Upper lobe of left lung (tissue), 6 donors: ENCODE measurements around the gene JPT2. TPM values are rescaled to one million over a fixed set of nuclear protein-coding genes. Genes with fewer than 3 reads are reported as not detected.
A peak's percentile ranks its signal among the peaks of the same experiment; 100 is the strongest.

Experiments used
- ATAC-seq, 2 donors: fragments of 200-7000 bp; cut with Tn5 transposase; one replicate each; pipeline ENCODE4 v1.9.1; 2022; ENCODE audit warnings: mild to moderate bottlenecking in 2 of 2, moderate library complexity in 2 of 2; ENCODE audit not compliant: low FRiP score in 2 of 2
- DNase-seq, 2 donors: peaks; one replicate each; pipeline ENCODE4 v3.0.0-alpha.2; 2019 to 2020
- H3K27ac ChIP-seq, 4 donors: fragments of 200-600 bp; sonication (generic); one replicate each; pipeline ENCODE4 v1.5.1; 2016 to 2019
- H3K27me3 ChIP-seq, 4 donors: fragments of 200-600 bp; sonication (generic); one replicate each; pipeline ENCODE4 v1.5.1; 2017 to 2019
- H3K36me3 ChIP-seq, 4 donors: fragments of 200-600 bp; sonication (generic); one replicate each; pipeline ENCODE4 v1.5.1; 2016 to 2019
- H3K4me1 ChIP-seq, 4 donors: fragments of 200-600 bp; sonication (generic); one replicate each; pipeline ENCODE4 v1.5.1; 2018 to 2019
- H3K4me3 ChIP-seq, 4 donors: fragments of 200-600 bp; sonication (generic); one replicate each; pipeline ENCODE4 v1.5.1; 2017 to 2019; ENCODE audit warnings: mild to moderate bottlenecking in 2 of 4, moderate library complexity in 1 of 4
- H3K9me3 ChIP-seq, 4 donors: fragments of 200-600 bp; sonication (generic); one replicate each; pipeline ENCODE4 v1.5.1; 2018 to 2019
- EP300 ChIP-seq, 4 donors: sonication (generic); formaldehyde crosslinking; IDR thresholded peaks; one replicate each; pipeline ENCODE4 v1.5.1; 2017; ENCODE audit warnings: antibody characterized with exemption in 4 of 4, control low read depth in 2 of 4
- POLR2A ChIP-seq, 4 donors: fragments of 450-650 bp; IDR thresholded peaks; one replicate each; pipeline ENCODE4 v1.5.1; 2016 to 2017; ENCODE audit warnings: antibody characterized with exemption in 4 of 4, mild to moderate bottlenecking in 2 of 4
- POLR2AphosphoS5 ChIP-seq, 2 donors: sonication (generic); formaldehyde crosslinking; IDR thresholded peaks; one replicate each; pipeline ENCODE4 v1.5.1; 2017; ENCODE audit warnings: antibody characterized with exemption in 2 of 2
- WGBS, 2 donors: methylation state at CpG; one replicate each; pipeline ENCODE4 v1.1.5; 2017 to 2018; 5-methylcytosine and 5-hydroxymethylcytosine counted together
- total RNA-seq, 6 donors: library from RNA; depleted of rRNA in 4 of 6; stranded (reverse); fragments of >200 nt in 4 of 6; gene quantifications; one replicate each; pipeline versions ENCODE4 v1.1.0 to v1.2.1, GENCODE V29; 2016 to 2021
- TF ChIP-seq, protein P1 (sequence below), 6 experiments: fragments of 450-650 bp in 4 of 6; fragments of 200-600 bp in 2 of 6; sonication (generic) in 2 of 6; IDR thresholded peaks; one replicate each; pipeline ENCODE4 v1.5.1; 2016 to 2019; ENCODE audit warnings: antibody characterized with exemption in 6 of 6
- donor health status: DM: no; HTN: no; CAD: no; lungs with moderate emphysema.
- donor health status: DM: no; HTN: yes; CAD: no; lungs with severe emphysema.

JPT2 gene
- total RNA-seq, 6 donors from 2014 or later, result 15.8 to 60.5 (median 38.3) TPM

DNA sequence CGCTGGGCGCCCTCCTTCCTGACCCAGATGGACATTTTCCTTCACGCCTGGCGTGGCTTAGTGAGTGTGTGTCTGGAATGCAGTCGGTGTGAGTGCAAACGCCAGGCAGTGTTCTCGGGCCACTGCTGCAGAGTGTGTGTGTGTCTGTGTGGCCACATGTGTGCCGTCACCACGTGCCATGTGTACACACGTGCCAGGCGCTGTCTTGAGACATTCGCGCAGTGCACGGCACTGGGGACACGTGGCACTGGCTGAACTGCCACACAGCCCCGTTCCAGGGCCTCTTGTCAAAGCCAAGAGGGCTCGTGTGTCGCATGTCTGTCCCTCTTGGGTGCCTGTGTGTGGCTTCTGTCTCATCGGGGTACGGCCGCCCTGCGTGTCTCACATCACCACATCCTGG lies 56.7 kb downstream of the JPT2 start:
- Histone ChIP-seq H3K4me3 (no peak overlapping the region), H3K9me3 (no peaks in the 10 kb centered on the region), H3K27me3 (no peaks in the 10 kb centered on the region), H3K36me3 (peaks cover 6 to 46% (median 34%) of the 10 kb centered on the region in 4 donors), H3K27ac (no peak overlapping the region), H3K4me1 (no peaks in the 10 kb centered on the region)
- ATAC-seq (no peak), DNase-seq (peak in 1 of 2 donors; percentile 55)
- WGBS, 2 donors, result 97 to 98% methylated on average over 20 to 22 of the region's 22 CpGs
- no peak for TF ChIP-seq POLR2AphosphoS5 (IDR thresholded peaks at IDR 0.05)
- TF ChIP-seq EP300 (IDR thresholded peaks at IDR 0.05), result no peak
- TF ChIP-seq, protein P1, sequence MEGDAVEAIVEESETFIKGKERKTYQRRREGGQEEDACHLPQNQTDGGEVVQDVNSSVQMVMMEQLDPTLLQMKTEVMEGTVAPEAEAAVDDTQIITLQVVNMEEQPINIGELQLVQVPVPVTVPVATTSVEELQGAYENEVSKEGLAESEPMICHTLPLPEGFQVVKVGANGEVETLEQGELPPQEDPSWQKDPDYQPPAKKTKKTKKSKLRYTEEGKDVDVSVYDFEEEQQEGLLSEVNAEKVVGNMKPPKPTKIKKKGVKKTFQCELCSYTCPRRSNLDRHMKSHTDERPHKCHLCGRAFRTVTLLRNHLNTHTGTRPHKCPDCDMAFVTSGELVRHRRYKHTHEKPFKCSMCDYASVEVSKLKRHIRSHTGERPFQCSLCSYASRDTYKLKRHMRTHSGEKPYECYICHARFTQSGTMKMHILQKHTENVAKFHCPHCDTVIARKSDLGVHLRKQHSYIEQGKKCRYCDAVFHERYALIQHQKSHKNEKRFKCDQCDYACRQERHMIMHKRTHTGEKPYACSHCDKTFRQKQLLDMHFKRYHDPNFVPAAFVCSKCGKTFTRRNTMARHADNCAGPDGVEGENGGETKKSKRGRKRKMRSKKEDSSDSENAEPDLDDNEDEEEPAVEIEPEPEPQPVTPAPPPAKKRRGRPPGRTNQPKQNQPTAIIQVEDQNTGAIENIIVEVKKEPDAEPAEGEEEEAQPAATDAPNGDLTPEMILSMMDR (IDR thresholded peaks at IDR 0.05), result no peak
- TF ChIP-seq POLR2A (IDR thresholded peaks at IDR 0.05), result no peak

DNA sequence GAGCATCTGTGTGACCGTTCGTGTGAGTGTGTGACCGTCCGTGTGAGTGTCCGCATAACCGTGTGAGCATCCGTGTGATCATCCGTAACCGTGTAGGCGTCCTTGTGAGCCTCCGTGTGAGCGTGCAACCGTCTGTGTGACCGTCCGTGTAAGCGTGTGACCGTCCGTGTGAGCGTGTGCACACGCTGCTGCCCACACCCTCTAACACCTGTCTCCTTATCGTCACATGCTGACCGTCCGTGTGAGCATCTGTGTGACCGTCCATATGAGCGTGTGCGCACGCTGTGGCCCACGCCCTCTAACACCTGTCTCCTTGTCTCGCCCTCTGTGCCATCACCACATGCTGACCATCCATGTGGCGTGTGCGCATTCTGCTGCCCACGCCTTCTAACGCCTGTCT lies 62.2 kb downstream of the JPT2 start:
- Histone ChIP-seq H3K9me3 (no peaks in the 10 kb centered on the region), H3K4me3 (no peak overlapping the region), H3K27me3 (no peaks in the 10 kb centered on the region), H3K4me1 (no peaks in the 10 kb centered on the region), H3K27ac (no peak overlapping the region), H3K36me3 (peaks cover 0 to 43% (median 36%) of the 10 kb centered on the region in 4 donors)
- DNase-seq, result peak in 1 of 2 donors; percentile 35
- 96 to 97% methylated on average over 33 of the region's 33 CpGs for whole genome bisulfite sequencing, 2 donors
- ATAC-seq, result no peak
- TF ChIP-seq EP300 (IDR thresholded peaks at IDR 0.05) (no peak), POLR2AphosphoS5 (IDR thresholded peaks at IDR 0.05) (no peak), POLR2A (IDR thresholded peaks at IDR 0.05) (no peak)
- TF ChIP-seq, protein P1 (IDR thresholded peaks at IDR 0.05), result no peak

DNA sequence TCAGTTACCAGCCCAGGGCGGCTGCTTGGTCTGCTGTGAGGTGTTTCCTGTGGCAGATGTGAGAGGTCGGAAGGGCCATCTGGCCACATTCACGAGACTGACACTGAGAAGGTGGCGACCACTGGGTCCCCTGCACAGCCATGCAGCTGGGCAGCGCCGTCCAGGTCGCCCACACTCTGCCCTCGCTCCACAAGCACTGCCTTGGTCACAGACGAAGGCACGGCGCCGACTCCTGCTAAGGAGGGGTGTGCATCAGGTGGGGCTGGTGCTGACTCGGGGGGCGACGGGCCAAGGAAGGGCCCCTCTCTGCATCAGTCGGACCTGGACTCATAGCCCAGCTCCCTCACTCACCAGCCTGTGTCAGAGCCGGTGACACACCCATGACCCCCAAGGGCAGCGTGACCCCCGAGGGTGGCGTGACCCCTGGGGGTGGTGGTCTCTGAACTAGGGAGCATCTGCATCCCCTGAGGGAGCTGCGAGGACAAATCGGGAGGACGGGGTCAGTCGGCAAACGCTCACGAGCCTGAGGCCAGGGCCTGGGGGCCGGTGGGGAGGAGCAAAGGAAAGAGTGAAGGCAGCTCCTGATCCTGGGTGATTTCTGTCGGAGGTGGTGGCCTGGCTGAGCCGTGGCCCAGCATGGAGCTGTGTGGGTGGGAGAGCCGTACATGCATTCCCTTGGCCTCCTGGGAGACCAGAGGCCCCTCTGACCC lies 62.9 kb downstream of the JPT2 start:
- Histone ChIP-seq H3K36me3 (peaks cover 0 to 50% (median 42%) of the 10 kb centered on the region in 4 donors), H3K4me3 (no peak overlapping the region), H3K27ac (no peak overlapping the region), H3K27me3 (no peaks in the 10 kb centered on the region), H3K9me3 (no peaks in the 10 kb centered on the region), H3K4me1 (no peaks in the 10 kb centered on the region)
- no peak for TF ChIP-seq POLR2A (IDR thresholded peaks at IDR 0.05)
- TF ChIP-seq, protein P1 (IDR thresholded peaks at IDR 0.05), result no peak
- no peak for TF ChIP-seq POLR2AphosphoS5 (IDR thresholded peaks at IDR 0.05)
- no peak for TF ChIP-seq EP300 (IDR thresholded peaks at IDR 0.05)
- DNase-seq (peak in 1 of 2 donors; percentile 64), ATAC-seq (peak in 1 of 2 donors; percentile 42)
- 94% methylated on average over 16 to 30 of the region's 30 CpGs for WGBS, 2 donors

DNA sequence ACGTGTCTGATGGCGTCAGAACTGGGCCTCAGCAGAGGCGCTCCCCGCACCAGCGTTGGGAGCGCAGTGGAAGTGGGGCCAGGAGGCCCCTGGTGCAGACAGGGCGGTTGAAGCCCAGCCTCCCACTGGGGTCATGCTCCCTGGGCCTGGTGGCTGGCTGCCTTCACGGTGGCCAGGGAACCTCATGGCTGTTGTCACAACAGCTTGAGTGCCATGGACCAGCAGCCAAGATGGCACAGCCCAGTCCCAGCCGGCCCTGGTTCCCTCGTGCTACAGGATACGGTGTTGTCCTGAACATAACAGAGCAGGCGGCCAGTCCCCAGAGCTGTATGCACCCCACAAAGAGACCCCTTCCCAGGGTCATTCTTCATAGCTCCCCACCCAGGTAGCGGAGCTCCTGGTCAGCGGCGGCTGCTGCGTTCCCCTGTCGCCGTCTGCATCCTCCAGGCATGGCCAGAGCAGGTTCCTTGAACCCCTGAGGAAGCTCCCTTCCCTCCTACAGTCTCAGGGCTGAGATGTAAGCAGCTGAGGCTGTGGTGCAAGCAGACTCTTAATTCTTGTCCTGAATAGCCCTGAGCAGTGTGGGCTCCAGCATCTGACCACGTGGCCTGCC lies 63.6 kb downstream of the JPT2 start:
- Histone ChIP-seq H3K27me3 (no peaks in the 10 kb centered on the region), H3K36me3 (peaks cover 0 to 57% (median 45%) of the 10 kb centered on the region in 4 donors), H3K27ac (no peak overlapping the region), H3K4me1 (no peaks in the 10 kb centered on the region), H3K9me3 (no peaks in the 10 kb centered on the region), H3K4me3 (no peak overlapping the region)
- ATAC-seq, result no peak
- peak in 1 of 2 donors; percentile 59 for DNase-seq
- WGBS, 2 donors, result 80 to 94% methylated on average over 1 to 19 of the region's 19 CpGs
- TF ChIP-seq POLR2A (IDR thresholded peaks at IDR 0.05) (no peak), POLR2AphosphoS5 (IDR thresholded peaks at IDR 0.05) (no peak), EP300 (IDR thresholded peaks at IDR 0.05) (no peak)
- TF ChIP-seq, protein P1 (IDR thresholded peaks at IDR 0.05), result no peak
